GM18951 (cell line): Measurements from ENCODE around the gene CTAG1A.
"Not testable (repeated sequence)": the region's sequence is repeated elsewhere in the genome, so short reads cannot be mapped to it uniquely, and the experiment has no call there.

ENCODE experiments used
- POLR2A ChIP-seq: IDR thresholded peaks from 4 replicates; pipeline ENCODE4 v1.6.1; 2011; ENCODE audit warnings: mild to moderate bottlenecking; ENCODE audit not compliant: insufficient read length, insufficient read depth; ENCODE audit errors: extremely low read depth
- in situ Hi-C: fragments of 300-500 bp; cut with MboI; formaldehyde crosslinking; loops from one replicate; pipeline ENCODE4 v1.12.0; 2022; ENCODE audit warnings: low sequenced_read_pairs, mixed read lengths, inconsistent platforms; ENCODE audit not compliant: unreplicated experiment

CTAG1A gene

DNA sequence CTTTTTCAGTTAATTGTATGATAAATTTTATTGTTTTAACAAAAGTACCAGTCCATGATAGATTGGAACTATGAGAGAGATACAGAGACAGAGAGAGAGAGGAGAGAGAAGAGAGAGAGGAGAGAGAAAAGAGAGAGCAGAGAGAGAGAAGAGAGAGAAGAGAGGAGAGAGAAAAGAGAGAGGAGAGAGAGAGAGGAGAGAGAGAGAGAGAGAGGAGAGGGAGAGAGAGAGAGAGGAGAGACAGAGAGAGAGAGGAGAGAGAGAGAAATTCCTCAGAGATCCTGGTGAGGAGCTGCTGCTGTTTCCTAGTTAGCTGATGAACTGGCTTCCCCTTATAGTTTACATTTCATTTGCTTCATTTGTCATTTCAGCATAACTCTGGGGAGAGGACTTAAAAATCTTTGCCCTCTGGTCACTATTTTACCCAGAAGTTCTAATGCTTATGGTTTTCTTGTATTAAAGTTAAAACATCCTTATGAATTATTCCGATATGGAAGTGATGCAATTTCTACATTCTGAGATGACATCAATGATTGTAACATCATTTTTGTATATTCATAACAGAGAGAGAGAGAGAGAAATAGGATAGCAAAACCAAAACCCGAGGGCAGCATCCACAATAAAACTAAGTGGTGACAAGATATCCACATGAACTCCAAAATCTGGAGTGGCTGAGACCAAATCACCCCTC, 10.8 kb downstream of the CTAG1A start:
- in situ Hi-C loops, result loop anchor here (25.0 kb wide), 1 partner anchor 242 kb away; the partner anchor contains the start of gene SMIM9
- TF ChIP-seq POLR2A, result no peak

DNA sequence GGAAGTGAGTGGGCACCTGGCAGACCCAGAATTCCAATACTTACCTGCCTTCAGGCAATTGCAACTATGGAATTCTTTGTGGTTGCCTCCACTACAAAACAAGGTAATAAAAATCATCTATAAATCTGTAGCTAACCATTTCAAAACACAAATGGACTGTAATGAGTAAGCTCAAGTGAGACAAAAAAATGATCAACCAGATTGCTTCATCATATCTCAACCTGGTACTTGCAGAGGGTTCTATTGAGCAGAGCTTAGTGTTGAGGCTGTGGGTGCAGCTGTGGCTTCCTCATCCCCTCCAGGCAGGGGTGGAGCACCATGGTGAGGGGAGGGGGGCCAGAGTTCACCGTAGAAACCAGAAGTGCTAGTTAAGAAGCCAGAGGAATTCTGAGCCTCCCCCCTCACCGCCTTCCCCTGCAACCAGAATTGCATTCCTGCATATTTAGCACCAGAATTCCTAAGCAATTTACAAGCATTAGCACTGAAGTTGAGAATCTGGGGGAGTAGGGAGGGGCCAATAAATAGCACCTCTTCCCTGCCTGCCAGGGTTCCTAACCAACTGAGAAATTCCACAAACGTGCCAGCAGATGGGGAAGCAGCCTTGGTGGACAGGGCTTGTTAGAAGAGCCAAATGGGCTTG, 11.5 kb downstream of the CTAG1A start:
- in situ Hi-C loops, result loop anchor here (25.0 kb wide), 1 partner anchor 241 kb away; the partner anchor contains the start of gene SMIM9
- TF ChIP-seq POLR2A, result no peak

DNA sequence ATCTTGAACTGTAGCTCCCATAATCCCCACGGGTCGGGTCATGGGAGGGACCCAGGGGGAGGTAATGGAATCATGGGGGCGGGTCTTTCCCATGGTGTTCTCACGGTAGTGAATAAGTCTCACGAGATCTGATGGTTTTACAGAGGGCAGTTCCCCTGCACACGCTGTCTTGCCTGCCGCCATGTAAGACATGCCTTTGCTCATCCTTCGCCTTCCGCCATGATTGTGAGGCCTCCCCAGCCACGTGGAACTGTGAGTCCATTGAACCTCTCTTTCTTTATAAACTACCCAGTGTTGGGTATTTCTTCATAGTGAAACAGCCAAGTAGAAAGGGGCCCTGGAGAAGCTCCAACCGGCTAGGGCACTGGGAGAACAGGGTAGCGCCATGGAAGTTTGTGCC, 12.3 kb downstream of the CTAG1A start:
- in situ Hi-C loops, result loop anchor here (25.0 kb wide), 1 partner anchor 240 kb away; the partner anchor contains the start of gene SMIM9
- TF ChIP-seq POLR2A, result no peak

DNA sequence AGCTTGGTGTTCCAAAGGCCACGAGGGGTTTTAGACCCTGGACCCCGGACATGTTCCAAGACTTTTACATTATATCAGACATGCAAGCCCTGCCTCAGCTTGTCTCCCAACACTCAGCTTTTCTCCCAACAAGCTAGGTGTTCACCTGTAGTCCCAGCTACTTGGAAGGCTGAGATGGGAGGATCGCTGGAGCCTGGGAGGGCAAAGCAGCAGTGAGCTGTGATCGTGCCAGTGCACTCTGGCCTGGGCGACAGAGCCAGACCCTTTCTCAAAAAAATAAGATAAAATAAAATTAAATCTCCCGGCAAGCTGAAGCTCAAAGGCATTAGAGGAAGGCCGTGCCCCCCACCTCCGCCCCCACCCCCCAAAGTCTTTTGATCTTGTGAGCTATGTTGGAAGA, 13.7 kb downstream of the CTAG1A start:
- in situ Hi-C loops, result loop anchor here (25.0 kb wide), 1 partner anchor 239 kb away; the partner anchor contains the start of gene SMIM9
- no peak for TF ChIP-seq POLR2A

DNA sequence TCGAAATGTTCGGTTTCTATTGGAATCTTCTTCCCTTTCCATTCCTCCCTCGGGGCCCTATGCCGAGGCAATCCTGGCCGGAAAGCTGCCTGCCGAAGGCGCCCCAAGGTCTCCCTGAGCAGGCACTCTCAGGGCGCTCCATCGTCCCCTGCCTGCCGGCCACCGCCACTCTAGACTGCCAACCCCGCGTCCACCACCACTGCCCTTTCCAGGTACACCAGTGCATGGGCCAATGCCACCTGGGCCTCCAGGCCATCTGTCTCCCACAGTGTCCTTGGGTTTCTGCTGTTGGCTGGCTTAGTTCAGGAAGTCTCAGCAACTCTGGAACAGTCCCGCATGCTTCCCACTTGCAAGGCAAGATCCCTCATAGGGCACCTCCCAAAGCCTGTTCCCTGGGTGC, 14.6 kb downstream of the CTAG1A start:
- TF ChIP-seq POLR2A, result no peak
- in situ Hi-C loops, result loop anchor here (25.0 kb wide), 1 partner anchor 238 kb away; the partner anchor contains the start of gene SMIM9

DNA sequence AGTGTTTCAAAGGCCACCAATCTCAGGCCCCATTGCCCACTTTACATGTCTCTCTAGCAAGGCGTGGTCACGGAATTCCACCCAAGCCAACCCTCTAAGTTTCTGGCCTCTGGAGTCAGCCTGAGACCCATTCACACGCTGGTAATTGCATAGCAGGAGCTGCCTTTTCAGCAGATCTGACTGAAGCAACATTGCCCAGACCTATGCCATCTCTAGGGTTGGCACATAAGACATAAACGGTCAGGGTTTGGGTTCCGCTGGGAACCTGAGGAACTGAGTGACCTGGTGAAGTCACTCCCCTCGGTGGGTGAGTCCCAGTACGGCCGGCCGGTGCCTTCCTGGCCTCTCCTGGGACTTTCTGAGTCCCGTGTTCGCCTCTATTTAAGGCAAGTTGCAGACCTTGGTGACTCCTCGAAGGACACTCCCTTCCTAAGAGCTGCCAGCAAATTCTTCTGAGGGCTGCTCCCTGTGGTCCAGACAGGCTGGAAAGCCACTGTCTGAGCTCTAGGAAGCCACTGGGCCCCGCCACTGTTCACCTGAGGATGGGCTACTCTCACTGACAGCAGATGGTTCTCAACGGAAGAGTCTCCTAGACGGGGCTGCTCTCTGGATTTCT, 15.9 kb downstream of the CTAG1A start:
- in situ Hi-C loops, result no loop called here

DNA sequence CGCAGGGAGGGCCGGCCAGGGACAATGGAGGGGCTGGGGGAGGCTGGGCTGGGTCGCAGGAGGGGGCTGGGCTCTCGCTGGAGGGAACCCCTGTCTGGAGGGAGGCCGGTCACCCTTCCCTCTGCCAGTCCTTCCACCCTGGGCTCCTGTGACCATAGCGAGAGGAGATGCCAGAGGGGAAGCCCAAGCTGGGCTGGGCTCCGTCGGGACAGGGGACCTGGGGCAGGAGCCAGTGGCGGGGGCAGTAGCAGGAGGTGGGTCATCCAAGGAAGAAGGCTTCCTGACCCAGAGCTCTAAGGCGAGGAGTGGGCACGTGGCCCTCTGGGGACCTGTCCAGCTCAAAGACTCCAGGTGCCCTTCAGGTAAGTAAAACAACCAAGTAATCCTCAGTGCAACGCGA, 17.3 kb downstream of the CTAG1A start:
- in situ Hi-C loops, result no loop called here
- TF ChIP-seq POLR2A, result no peak

More for the DNA sequence above, 15.9 kb downstream of the CTAG1A start:
- TF ChIP-seq POLR2A, result no peak

DNA sequence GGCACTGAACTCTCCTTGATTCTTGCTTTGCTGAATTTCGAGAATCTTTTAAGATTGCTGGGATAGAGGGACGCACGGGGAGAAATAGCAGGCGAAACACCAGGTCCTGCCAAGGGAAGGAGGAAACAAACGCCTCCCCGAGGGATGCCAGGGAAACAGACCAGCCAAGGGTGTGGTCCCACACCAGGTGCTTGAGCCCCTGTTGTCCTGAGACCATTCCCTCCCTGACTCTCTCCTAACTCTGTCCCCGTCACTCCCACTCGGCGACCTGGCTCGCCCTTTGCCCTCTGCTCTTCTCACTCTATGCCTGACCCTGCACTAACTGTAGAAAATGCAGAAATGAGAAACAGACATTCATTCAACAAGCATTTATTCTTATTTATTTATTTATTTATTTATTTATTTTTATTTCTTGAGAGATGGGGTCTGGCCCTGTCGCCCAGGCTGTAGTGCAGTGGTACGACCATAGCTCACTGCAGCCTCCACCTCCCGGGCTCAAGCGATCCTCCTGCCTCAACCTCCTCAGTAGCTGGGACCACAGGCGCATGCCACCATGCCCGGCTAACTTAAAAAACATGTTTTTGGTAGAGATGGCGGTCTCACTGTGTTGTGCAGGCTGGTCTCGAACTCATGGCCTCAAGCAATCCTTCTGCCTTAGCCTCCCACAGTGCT, 18.0 kb downstream of the CTAG1A start:
- TF ChIP-seq POLR2A, result no peak
- in situ Hi-C loops, result no loop called here

DNA sequence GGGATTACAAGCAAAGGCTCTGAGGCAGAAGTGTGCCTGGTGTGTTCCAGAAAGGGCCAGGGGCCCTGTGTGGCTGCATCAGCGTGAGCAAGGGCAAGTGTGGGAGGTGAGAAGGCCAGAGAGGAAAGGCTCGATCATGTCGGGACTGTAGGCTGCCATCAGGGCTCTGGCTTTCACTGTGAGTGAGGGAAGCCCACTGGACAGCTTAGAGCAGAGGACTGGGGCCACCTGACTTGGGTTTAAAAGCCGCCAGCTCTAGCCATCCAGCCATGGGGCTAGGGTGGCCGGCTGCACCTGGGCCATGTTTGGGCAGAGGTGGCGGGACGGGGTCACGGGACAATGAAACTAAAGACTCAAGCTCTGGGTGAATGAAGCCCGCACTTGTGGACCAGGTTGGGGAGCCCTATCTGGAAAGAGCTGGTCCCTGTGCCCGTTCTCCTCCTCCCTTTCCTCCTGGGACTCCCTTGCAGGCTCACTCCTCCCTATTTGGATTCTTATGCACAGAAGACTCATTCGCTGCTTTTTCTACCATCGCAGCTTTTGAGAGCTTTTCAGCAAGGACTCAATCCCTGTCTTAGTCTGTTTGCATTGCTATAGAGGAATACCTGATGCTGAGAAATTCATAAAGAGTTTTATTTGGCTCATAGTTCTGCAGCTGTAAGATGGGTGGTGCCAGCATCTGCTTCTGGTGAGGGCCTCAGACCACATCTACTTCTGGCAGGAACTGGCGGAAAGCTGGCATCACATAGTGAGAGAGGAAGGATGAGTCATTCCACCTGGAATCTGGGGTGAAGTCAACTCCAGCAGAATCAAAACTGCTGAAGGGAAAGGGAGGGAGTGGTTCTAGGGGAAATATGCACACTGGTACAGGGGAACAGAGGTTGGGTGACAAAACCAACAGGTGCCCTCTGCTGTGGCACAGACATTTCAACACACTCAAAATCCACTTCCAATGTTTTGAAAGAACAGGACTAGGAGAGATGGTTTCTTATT, 18.8 kb downstream of the CTAG1A start:
- in situ Hi-C loops, result no loop called here
- no peak for TF ChIP-seq POLR2A

DNA sequence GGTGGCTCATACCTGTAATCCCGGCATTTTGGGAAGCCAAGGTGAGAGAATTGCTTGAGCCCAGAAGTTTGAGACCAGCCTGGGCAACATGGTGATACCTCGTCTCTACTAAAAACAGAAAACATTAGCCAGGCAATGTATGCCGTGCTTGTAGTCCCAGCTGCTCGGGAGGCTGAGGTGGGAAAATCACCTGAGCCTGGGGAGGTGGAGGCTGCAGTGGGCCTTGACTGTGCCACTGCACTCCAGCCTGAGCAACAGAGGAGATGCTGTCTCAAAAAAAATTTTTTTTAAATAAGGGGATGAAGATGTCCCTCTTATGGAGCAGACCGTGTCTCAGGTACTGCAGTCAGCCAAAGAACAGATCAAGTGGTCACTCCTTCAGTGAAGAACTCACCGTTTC, 20.6 kb downstream of the CTAG1A start:
- in situ Hi-C loops, result no loop called here
- no peak for TF ChIP-seq POLR2A

DNA sequence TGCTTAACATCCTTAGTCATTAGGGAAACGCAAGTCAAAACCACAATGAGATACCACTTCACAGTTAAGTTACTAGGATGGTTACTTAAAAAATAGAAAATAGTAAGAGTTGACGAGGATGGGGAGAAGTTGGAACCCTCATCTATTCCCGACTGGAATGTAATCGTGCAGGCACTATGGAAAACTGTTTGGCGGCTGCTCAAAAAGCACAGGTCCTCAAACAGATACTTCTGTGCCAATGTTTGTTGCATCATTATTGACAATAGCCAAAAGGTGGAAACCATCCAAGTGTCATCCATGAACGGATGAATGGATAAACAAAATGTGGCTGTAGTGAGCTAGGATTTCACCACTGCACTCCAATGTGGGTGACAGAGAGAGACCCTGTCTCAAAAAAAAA, 22.4 kb downstream of the CTAG1A start:
- in situ Hi-C loops, result no loop called here
- TF ChIP-seq POLR2A, result no peak

DNA sequence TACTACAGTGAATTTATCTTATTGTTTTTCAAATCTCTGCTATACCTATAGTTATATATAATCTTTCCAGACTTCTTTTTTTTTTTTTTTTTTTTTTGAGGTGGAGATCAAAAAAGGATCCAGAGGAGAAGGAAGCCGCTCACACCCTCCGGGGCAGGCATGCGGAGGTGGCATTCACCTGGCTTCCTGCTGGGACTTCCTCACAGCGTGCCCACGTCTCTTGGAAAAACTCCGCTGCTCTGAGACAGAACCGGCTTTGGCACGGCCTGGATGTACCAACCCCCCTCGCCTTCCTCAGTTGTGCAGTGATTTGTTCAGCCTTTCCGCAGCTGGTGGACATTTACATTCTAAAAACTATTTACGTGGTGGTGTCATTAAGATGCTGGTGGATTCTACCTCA, 23.0 kb downstream of the CTAG1A start:
- in situ Hi-C loops, result not testable (repeated sequence)

DNA sequence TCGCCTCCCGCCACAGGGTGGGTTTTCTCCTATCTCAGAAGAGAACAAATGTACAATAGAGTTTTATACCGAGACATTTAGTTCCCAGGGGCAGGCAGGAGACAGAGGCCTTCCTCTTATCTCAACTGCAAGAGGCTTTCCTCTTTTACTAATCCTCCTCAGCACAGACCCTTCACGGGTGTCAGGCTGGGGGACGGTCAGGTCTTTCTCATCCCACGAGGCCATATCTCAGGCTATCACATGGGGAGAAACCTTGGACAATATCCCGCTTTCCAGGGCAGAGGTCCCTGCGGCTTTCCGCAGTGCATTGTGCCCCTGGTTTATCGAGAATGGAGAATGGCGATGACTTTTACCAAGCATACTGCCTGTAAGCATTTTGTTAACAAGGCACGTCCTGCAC, 23.9 kb downstream of the CTAG1A start:
- in situ Hi-C loops, result not testable (repeated sequence)

DNA sequence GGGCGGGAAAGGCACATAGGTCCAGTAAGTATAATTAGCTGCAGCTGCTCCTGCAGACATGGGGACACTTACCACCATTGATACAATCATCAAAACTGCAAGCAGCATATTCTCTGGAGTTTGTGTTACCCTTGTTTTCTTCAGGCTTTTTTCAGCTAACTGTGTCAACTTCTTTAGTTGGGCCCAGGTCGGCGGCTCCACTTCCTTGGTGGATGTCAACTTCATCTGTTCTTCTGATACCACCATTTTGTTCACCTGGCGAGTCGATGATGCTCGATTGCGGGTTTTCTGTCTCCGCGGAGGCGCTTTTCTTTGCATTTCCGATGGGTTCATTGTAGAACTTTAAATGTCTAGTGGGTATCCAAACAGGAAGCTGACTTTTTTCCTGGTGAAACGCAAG, 26.2 kb downstream of the CTAG1A start:
- in situ Hi-C loops, result not testable (repeated sequence)

DNA sequence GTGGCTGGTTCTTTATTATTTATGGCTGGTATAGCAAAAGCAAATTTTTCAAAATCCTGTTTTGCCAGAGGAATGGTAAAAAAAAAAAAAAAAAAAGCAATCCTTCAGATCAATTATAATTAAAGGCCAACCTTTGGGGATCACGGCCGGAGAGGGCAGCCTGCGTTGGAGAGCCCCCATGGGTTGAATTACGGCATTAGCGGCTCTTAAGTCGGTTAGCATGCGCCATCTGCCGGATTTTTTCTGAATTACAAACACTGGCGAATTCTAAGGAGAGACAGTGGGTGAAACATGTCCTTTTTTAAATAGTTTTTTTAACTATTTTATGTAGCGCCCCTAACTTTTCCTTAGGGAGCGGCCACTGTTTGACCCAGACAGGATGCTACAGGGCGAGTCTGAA, 28.7 kb downstream of the CTAG1A start:
- in situ Hi-C loops, result not testable (repeated sequence)

DNA sequence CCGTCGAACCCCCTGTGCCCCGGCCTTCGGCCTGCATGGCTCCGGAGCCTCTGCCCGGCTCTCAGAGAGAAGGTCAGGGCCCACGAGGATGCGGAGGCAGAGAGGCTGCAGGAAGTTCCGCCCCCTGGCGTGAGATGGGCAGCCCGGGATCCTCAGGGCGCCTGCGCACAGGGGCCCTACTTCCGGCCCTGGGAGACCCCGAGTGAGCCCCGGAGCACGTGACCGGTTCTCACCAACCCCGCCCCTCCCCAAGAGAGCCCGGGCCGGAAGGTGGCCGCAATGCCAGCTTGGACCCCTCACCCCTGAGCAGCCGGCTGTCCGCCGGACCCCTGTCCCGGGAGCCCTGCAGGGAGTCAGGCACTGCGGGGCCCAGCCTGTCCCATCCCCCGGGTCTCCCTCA, 34.2 kb downstream of the CTAG1A start, which contains the start of gene CTAG1B:
CTAG1B (minus strand) TSS at position 101 of the 400 bp plus-strand sequence; CDS start at position 37, 64 bp downstream.
- in situ Hi-C loops, result not testable (repeated sequence)

DNA sequence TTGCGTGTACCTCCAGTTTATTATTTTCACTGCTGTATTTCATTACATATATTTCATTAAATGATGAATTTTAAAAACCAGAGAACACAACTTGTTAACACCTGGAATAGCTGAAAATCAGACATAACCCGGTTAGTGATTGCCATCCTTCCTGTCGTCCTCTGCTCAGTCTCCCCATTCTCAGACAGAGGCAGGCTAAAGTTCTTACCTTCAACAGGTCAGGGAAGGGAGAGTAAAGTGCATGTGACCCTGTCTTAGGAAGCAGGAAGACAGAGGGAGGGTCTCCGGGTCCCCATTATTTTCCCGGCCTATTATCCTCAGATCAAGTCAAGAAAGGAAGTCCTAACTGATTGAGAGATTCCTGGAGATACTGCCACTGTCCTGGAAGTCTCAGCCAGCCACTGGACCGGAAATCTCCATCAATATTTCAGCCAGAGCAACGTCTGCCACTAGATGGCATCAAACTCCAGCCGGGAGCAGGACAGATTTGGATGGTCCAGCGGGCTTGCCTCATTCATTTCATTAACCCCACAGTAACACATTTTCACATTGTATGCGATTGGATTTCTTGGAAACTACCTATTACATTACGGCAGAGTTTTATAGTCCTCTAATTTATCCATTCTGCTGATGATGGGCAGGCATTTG, 36.0 kb downstream of the CTAG1A start:
- in situ Hi-C loops, result not testable (repeated sequence)
